Small intestine (tissue), 7 donors: Measurements from ENCODE around the gene ROBO2. TPM values are rescaled to one million over a fixed set of nuclear protein-coding genes. Genes with fewer than 3 reads are reported as not detected.
"Not testable (repeated sequence)": the region's sequence is repeated elsewhere in the genome, so short reads cannot be mapped to it uniquely, and the experiment has no call there.

Experiments
- DNase-seq, 2 donors: peaks; one replicate each; pipeline versions ENCODE4 v3.0.0 to v3.0.0-alpha.2; 2013
- FAIRE-seq: peaks from 2 replicates; lab custom pipeline; 2012; peaks lifted over from hg19 to GRCh38; lab: Jason Lieb, UNC
- H3K27ac ChIP-seq, 3 donors: one replicate each; pipeline ENCODE4 v1.5.1; 2013; ENCODE audit warnings: low read length in 2 of 3, mild to moderate bottlenecking in 2 of 3, control low read depth in 1 of 3, inconsistent platforms in 1 of 3, low read depth in 1 of 3, moderate library complexity in 1 of 3
- H3K27me3 ChIP-seq, 3 donors: one replicate each; pipeline ENCODE4 v1.6.1; 2013; ENCODE audit warnings: low read length in 3 of 3, inconsistent platforms in 1 of 3; ENCODE audit not compliant: control insufficient read depth in 3 of 3, insufficient read depth in 3 of 3
- H3K36me3 ChIP-seq, 3 donors: one replicate each; pipeline ENCODE4 v1.6.1; 2013; ENCODE audit warnings: low read length in 3 of 3, inconsistent platforms in 1 of 3, low read depth in 1 of 3, mild to moderate bottlenecking in 1 of 3, moderate library complexity in 1 of 3; ENCODE audit not compliant: control insufficient read depth in 3 of 3, insufficient read depth in 2 of 3
- H3K4me1 ChIP-seq, 3 donors: one replicate each; pipeline ENCODE4 v1.6.1; 2013; ENCODE audit warnings: low read length in 2 of 3, inconsistent platforms in 1 of 3, low read depth in 1 of 3, mild to moderate bottlenecking in 1 of 3, moderate library complexity in 1 of 3; ENCODE audit not compliant: control insufficient read depth in 3 of 3, insufficient read depth in 2 of 3
- H3K4me3 ChIP-seq, 3 donors: one replicate each; pipeline ENCODE4 v1.5.1; 2013; ENCODE audit warnings: low read length in 3 of 3, control low read depth in 1 of 3, inconsistent platforms in 1 of 3, low read depth in 1 of 3, mild to moderate bottlenecking in 1 of 3, moderate library complexity in 1 of 3
- H3K9me3 ChIP-seq, 2 donors: one replicate each; pipeline ENCODE4 v1.6.1; 2013; ENCODE audit warnings: low read depth in 1 of 2, low read length in 1 of 2; ENCODE audit not compliant: control insufficient read depth in 2 of 2, insufficient read depth in 1 of 2
- WGBS, 3 donors: extraction: QIAGEN DNeasy Blood & Tissue Kit; methylation state at CpG; one replicate each; pipeline ENCODE4 v1.1.7; 2013; 5-methylcytosine and 5-hydroxymethylcytosine counted together
- polyA plus RNA-seq, 4 donors: library from polyadenylated mRNA; stranded (reverse) in 3 of 4; unstranded in 1 of 4; fragments of 200-250 nt in 3 of 4; fragments of 120-200 nt in 1 of 4; gene quantifications; one replicate each; pipeline versions ENCODE4 v1.2.1 to v1.2.3, GENCODE V29; 2013
- donor health status: healthy with polysubstance abuse.
- donor health status: control.
- donor health status: control.
- donor health status: Bipolar disorder and iron deficiency.
- donor health status: healthy.

Gene ROBO2
- polyA plus RNA-seq, 4 donors = under 0.01 to 19.9 (median 1.7) TPM; not detected in 1

DNA sequence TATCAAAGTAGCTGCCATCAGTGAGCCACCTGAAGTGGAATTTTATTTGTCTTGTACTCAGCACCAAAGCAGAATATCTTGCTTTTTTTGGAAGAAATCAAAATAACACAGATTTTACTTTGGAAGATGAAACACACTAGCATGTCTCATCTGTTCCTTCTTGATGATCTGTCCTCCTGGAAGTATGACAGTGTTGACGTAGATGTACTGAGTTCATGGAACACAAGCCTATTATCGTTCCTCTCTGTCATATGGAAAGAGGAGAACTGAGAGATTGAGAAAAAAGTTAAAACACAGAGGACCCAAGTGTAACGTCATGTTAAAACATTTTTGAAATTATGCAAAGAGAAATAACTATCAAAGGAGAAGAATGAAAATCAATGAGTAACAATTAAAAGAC lies 340.2 kb downstream of the ROBO2 start:
- Histone ChIP-seq H3K4me3 (no peak overlapping the region), H3K27ac (no peak overlapping the region), H3K4me1 (no peaks in the 10 kb centered on the region), H3K9me3 (no peaks in the 10 kb centered on the region), H3K27me3 (no peaks in the 10 kb centered on the region), H3K36me3 (no peaks in the 10 kb centered on the region)
- DNase-seq (no peak), FAIRE-seq (no peak)
- 76 to 89% (median 83%) methylated on average over 3 of the region's 3 CpGs for WGBS, 3 donors

DNA sequence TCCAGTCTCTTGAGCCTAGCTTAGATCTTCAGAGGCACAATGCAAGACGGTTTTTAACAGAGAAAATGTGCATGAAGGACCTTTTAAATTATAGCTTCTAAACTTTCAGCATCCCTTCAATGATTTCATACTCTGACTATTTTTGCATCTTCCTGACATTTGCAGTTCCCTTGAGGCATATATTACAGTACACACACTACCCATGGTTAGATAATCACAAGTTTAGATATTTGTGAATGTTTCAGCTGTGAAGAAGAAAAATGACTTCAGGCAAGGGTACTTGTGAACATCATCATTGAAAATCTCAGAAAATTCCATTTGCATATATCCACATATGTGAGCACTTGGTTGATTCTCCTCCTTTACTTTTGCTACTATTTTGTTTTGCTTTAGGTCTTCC lies 341.5 kb downstream of the ROBO2 start:
- H3K27ac ChIP-seq = no peak overlapping the region
- FAIRE-seq (no peak), DNase-seq (no peak)
- 0 to 37% (median 0%) methylated on average over 1 of the region's 1 CpG for WGBS, 3 donors
- H3K9me3 ChIP-seq = no peaks in the 10 kb centered on the region
- H3K4me1 ChIP-seq = no peaks in the 10 kb centered on the region
- H3K27me3 ChIP-seq = no peaks in the 10 kb centered on the region
- no peaks in the 10 kb centered on the region for H3K36me3 ChIP-seq
- no peak overlapping the region for H3K4me3 ChIP-seq

DNA sequence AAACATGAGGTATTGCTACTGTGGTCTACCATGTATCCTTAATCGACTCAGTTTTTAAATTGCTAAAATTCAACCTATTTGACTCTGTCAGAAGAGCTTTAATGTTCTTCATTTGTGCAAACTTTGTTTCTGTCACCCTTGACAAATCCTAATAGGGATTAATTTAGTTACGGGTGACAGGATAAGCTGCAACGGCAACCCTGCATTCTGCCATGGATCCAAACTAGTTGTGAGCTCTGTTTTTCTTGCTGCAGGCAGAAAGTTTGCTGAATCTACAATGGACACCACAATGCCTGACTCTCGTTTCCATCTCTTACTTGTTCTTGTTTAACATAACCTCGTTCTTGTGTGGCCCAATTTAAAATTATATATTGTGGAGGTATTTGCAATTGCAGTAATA lies 352.3 kb downstream of the ROBO2 start:
- 53 to 67% (median 64%) methylated on average over 5 of the region's 5 CpGs for WGBS, 3 donors
- Histone ChIP-seq H3K36me3 (no peaks in the 10 kb centered on the region), H3K27ac (no peak overlapping the region), H3K4me1 (no peaks in the 10 kb centered on the region), H3K9me3 (no peaks in the 10 kb centered on the region), H3K27me3 (no peaks in the 10 kb centered on the region), H3K4me3 (no peak overlapping the region)
- no peak for DNase-seq
- no peak for FAIRE-seq

GRCh38 chr3:77394046-77394445 lies 354.1 kb downstream of the ROBO2 start:
- H3K4me1 ChIP-seq = no peaks in the 10 kb centered on the region
- H3K9me3 ChIP-seq = no peaks in the 10 kb centered on the region
- FAIRE-seq (no peak), DNase-seq (no peak)
- no peaks in the 10 kb centered on the region for H3K36me3 ChIP-seq
- 83 to 89% (median 87%) methylated on average over 5 of the region's 5 CpGs for WGBS, 3 donors
- no peak overlapping the region for H3K4me3 ChIP-seq
- no peak overlapping the region for H3K27ac ChIP-seq
- H3K27me3 ChIP-seq = no peaks in the 10 kb centered on the region

GRCh38 chr3:77404871-77405270 lies 365.0 kb downstream of the ROBO2 start:
- 11 to 24% (median 14%) methylated on average over 1 of the region's 1 CpG for WGBS, 3 donors
- no peak overlapping the region for H3K4me3 ChIP-seq
- no peaks in the 10 kb centered on the region for H3K27me3 ChIP-seq
- no peaks in the 10 kb centered on the region for H3K9me3 ChIP-seq
- FAIRE-seq = no peak
- no peak overlapping the region for H3K27ac ChIP-seq
- no peaks in the 10 kb centered on the region for H3K4me1 ChIP-seq
- H3K36me3 ChIP-seq = no peaks in the 10 kb centered on the region
- no peak for DNase-seq

DNA sequence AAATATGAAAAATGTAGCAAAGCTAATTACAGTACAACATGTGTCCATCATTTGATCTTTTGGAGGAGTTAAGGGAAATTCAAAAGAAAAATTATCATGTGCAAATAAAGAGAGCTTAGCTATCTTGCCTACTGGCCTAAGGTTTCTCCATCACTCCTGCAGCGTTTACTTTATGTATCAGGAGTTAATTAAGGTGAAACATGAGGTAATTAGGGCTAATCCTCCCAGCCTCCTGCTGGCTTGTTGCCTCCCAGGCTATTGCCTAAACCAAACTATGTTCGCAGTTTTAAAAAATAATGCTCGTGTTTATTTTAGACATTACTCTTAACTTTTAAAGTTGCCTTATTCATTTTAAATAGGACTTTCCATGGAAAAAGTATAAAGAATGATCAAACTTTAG lies 367.5 kb downstream of the ROBO2 start:
- WGBS, 3 donors = 39 to 54% (median 45%) methylated on average over 3 of the region's 3 CpGs
- no peak for FAIRE-seq

DNA sequence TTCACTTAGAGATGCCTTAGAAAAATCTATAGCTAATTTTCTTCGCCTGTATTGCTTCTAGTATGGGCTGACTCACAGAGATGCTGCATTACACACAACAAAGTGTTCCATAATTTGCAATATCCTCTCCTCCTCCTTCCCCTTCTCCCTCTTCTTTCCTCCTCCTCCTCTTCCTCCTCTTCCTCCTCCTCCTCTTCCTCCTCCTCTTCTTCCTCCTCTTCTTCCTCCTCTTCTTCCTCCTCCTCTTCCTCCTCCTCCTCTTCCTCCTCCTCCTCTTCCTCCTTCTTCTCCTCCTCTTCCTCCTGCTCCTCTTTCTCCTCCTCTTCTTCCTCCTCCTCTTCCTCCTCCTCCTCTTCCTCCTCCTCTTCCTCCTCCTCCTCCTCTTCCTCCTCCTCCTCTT lies 370.4 kb downstream of the ROBO2 start:
- not testable (repeated sequence) for H3K36me3 ChIP-seq, DNase-seq, H3K4me1 ChIP-seq, H3K9me3 ChIP-seq, H3K27me3 ChIP-seq, FAIRE-seq, H3K4me3 ChIP-seq, H3K27ac ChIP-seq
- 37 to 58% (median 52%) methylated on average over 1 of the region's 1 CpG for WGBS, 3 donors

More for the DNA sequence above, 367.5 kb downstream of the ROBO2 start:
- Histone ChIP-seq H3K4me3 (no peak overlapping the region), H3K36me3 (no peaks in the 10 kb centered on the region), H3K27me3 (no peaks in the 10 kb centered on the region), H3K4me1 (no peaks in the 10 kb centered on the region), H3K27ac (no peak overlapping the region), H3K9me3 (no peaks in the 10 kb centered on the region)
- no peak for DNase-seq

- DNase-seq (no peak), FAIRE-seq (no peak)
- H3K27me3 ChIP-seq = no peaks in the 10 kb centered on the region
- H3K36me3 ChIP-seq = no peaks in the 10 kb centered on the region
- no peaks in the 10 kb centered on the region for H3K4me1 ChIP-seq
- 53 to 74% (median 61%) methylated on average over 2 of the region's 2 CpGs for WGBS, 3 donors
- H3K4me3 ChIP-seq = no peak overlapping the region
- H3K27ac ChIP-seq = no peak overlapping the region
- H3K9me3 ChIP-seq = peaks cover 0 to 10% of the 10 kb centered on the region in 2 donors
Measured at GRCh38 chr3:77411334-77411733, 371.4 kb downstream of the ROBO2 start.

DNA sequence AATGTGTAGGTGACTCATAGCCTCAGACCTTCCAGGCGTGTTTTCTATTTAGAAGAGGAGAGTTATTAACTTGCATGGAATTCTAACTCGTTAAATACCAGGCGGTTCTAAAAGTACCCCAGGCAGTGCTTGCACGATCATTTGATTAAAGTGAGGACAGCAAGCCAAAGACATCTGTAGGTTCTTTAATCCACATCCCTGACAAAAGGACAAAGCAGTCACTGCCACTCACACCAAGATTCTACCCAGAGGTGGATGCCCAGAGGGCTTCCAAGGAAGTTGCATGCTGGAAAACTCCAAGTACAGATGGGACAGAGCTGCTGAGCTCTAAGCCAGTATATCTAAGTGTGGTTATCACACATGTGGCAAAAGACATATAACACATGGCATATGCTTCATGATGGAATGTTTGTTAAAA lies 372.1 kb downstream of the ROBO2 start:
- H3K9me3 ChIP-seq = peaks cover 0 to 10% of the 10 kb centered on the region in 2 donors
- no peaks in the 10 kb centered on the region for H3K4me1 ChIP-seq
- DNase-seq (no peak), FAIRE-seq (no peak)
- WGBS, 3 donors = 78 to 86% (median 83%) methylated on average over 4 of the region's 4 CpGs
- H3K36me3 ChIP-seq = no peaks in the 10 kb centered on the region
- H3K27ac ChIP-seq = no peak overlapping the region
- no peak overlapping the region for H3K4me3 ChIP-seq
- no peaks in the 10 kb centered on the region for H3K27me3 ChIP-seq
